Stimulated activated CD4-positive, alpha-beta T cell treated with anti-CD3 and anti-CD28 coated beads, Interleukin-1b, Interleukin-23, amount 100 ng/mL, for 24 hours (primary cell): Measurements from ENCODE around the gene CIDEB.

Source experiments
- DNase-seq, 4 experiments: peaks; one replicate each; pipeline ENCODE4 v3.0.0-alpha.2; 2020; ENCODE audit warnings: low read depth in 4 of 4, low spot score in 1 of 4

CIDEB gene

GRCh38 chr14:24271134-24271833 lies 36.5 kb downstream of the CIDEB start, which contains the start of gene RABGGTA:
Gene RABGGTA, minus strand, starts transcription at chr14:24271597. Its CDS starts 482 bp downstream, at chr14:24271115.
- DNase-seq = peak; percentile 63 to 81 (median 78)

- DNase-seq = no peak
Measured at GRCh38 chr14:24270537-24271133, 37.1 kb downstream of the CIDEB start.

GRCh38 chr14:24269910-24270536 lies 37.8 kb downstream of the CIDEB start:
- no peak for DNase-seq

GRCh38 chr14:24269368-24269767 lies 38.4 kb downstream of the CIDEB start:
- no peak for DNase-seq

- DNase-seq = no peak
Measured at GRCh38 chr14:24268225-24268624, 39.6 kb downstream of the CIDEB start.

GRCh38 chr14:24267516-24267915 lies 40.3 kb downstream of the CIDEB start:
- no peak for DNase-seq

- no peak for DNase-seq
Measured at GRCh38 chr14:24266344-24267244, 41.2 kb downstream of the CIDEB start.

- no peak for DNase-seq
Measured at GRCh38 chr14:24264298-24264697, 43.5 kb downstream of the CIDEB start.

GRCh38 chr14:24263848-24264247 lies 43.9 kb downstream of the CIDEB start:
- DNase-seq = no peak

- DNase-seq = no peak
Measured at GRCh38 chr14:24262821-24263733, 44.7 kb downstream of the CIDEB start, which contains the start of gene TGM1. Gene TGM1, minus strand, starts transcription at chr14:24263177. Its CDS starts 825 bp downstream, at chr14:24262352.

- DNase-seq = no peak
Measured at GRCh38 chr14:24261969-24262327, 45.8 kb downstream of the CIDEB start.

GRCh38 chr14:24261256-24261968 lies 46.4 kb downstream of the CIDEB start:
- no peak for DNase-seq

- DNase-seq = no peak
Measured at GRCh38 chr14:24260780-24261157, 47.0 kb downstream of the CIDEB start.

- DNase-seq = no peak
Measured at GRCh38 chr14:24260026-24260779, 47.6 kb downstream of the CIDEB start.

- no peak for DNase-seq
Measured at GRCh38 chr14:24259282-24260025, 48.3 kb downstream of the CIDEB start.

- DNase-seq = no peak
Measured at GRCh38 chr14:24258548-24259265, 49.1 kb downstream of the CIDEB start.

- no peak for DNase-seq
Measured at GRCh38 chr14:24258119-24258518, 49.7 kb downstream of the CIDEB start.

GRCh38 chr14:24256960-24257359 lies 50.8 kb downstream of the CIDEB start:
- DNase-seq = no peak
